ENCODE measurements around the gene HSPA9.
"Not testable (repeated sequence)": the region's sequence is repeated elsewhere in the genome, so short reads cannot be mapped to it uniquely, and the experiment has no call there.

The HSPA9 gene

DNA sequence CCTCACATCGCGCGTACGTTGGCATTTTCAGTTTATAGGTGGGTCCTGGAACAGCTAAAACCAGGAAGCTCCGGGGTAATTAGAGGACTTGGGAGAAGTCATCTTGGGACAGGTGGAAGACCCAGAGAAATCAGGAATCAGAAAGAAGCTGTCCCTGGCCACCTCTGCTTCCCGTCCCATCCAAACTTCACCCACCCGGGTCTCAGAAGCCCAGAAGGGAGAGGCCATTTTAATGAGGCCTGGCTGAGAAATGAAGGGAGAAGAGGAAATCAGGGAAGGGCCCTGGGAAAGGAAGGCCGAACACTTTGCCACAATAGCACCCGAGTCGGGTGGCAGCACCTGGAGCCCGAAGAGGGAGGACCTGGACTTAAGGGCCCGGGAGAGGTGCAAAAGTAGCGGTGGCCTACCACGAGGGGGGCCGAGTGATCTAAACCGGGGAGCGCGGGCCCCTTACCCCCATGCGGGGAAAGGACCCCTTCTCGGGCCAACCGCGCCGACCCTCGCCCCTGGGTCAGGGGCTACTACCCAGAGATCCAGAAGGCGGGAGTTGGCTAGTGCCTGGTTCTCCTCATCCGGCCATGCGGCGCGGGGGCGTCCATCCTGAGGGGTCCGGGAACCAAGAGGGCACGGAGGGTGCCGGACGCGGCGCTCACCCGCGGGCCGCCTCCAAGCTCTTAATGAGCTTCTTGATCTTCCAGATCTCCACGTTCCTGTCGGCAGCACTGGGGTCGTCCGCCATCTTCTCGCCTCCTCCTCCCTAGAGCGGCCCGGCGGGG, 32.8 kb downstream of the HSPA9 start:
- no peak for DNase-seq (ENCODE audit: low read depth, low spot score)
- peak overlapping the region; percentile 77 for H3K4me3 ChIP-seq (ENCODE audit: low read length)

DNA sequence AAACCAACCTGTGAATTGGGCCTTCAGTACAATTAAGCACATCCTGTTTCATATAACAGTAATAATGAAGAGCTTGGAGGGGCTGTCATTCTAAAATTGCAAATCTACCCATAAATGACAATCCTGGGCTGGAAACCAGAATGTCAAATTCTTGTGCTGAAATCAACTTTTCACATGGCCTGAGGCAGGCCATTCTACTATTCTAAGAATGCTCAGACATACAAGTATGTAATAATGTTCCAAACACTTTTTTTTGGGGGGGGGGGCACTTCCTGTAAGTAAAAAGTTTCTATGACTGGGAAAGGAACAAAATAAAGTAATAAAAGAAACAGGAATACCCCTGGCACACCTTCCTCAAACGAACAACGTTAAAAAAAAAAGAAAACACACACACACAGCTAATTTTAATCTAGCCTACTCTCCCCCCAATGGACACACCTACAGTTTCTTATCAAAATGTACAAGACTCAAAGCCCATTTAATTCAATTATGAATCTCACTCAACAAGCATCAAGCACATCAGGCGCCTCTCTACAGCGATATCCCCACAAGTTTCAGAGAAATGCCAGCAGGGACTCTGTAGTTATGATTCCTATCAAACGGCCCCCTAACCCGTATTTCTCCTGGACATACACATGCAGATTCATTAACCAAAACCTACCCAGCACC, 33.6 kb downstream of the HSPA9 start:
- peak overlapping the region; percentile 77 for H3K4me3 ChIP-seq (ENCODE audit: low read length)
- DNase-seq (ENCODE audit: low read depth, low spot score) = no peak

DNA sequence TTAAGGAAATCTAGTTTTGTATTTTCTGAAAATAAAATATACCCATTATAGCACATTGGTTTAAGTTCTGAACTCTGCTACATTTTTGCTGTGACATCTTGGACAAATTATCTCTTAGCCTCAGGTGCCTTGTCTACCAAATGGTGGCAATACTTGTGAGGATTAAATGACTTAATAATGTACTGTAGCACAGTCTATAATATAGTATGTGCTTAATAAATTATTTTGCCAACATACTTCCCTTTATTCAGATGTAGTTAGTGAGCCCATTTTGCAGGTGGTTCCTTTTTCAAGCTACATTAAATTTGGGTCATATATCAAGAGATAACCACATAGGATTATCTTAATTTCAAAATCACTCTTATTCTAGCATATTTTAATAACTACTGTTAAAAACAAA, 35.4 kb downstream of the HSPA9 start:
- no peak overlapping the region for H3K4me3 ChIP-seq (ENCODE audit: low read length)
- DNase-seq (ENCODE audit: low read depth, low spot score) = no peak

DNA sequence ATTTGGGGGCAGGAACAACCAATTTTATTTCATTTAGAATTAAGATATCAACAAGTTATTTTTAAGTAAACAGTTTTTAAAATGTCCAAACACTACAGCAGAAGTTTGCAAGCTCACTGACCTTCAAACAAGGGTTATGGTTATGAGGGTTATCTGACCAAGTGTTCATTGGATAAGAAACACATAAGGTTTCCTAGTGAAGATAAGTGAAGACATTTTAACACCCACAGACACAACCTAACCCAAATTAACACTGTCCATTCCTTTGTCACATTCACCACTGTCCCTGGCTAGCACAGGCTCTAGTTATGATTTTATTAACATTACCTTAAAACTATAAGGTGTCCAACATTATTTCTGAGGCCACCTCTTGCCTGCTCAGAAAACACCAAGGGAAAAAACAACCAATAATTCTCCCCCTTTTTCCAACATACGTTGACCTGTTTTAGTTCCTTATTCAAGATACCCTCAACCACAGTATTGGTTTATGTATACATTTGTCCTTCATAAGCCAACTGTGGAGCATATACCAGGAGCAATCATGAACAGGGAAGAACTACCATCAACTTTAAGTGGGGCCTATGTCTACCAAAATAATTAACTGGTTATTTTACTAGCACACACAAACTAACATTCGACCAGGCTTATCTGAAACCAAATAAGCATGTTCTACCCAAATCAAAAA, 36.1 kb downstream of the HSPA9 start:
- no peak for DNase-seq (ENCODE audit: low read depth, low spot score)
- H3K4me3 ChIP-seq (ENCODE audit: low read length) = no peak overlapping the region

DNA sequence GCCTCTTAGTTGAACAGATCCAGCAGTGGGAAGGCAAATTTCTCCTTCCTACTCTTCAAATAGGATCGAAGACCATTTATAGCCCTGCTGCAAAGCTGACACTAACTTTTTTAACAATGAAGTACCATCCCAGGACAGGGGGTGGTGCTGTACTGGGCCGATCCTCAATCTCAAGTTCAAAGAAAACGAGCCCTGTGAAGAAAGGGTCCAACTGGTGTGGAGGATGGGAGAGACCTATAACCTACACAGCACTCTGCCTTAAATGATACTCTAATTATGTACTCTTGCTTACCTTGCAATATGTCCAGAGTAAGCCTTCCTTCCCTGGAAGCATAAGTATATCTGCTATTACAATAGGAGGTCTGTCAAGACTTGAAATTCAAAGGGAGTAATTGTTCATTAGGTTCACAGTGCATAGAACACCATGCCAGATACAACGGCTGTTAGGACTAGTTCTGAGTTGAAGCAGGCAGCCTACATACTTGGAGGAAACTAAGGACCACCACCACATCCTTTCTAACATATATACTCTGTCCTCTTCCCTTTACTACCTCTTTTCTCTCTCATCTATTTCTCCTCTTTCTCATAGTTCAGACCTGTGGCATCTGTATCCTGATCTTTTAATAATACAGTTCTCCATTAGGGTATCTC, 38.4 kb downstream of the HSPA9 start:
- peak; percentile 18 for DNase-seq (ENCODE audit: low read depth, low spot score)
- no peak overlapping the region for H3K4me3 ChIP-seq (ENCODE audit: low read length)

DNA sequence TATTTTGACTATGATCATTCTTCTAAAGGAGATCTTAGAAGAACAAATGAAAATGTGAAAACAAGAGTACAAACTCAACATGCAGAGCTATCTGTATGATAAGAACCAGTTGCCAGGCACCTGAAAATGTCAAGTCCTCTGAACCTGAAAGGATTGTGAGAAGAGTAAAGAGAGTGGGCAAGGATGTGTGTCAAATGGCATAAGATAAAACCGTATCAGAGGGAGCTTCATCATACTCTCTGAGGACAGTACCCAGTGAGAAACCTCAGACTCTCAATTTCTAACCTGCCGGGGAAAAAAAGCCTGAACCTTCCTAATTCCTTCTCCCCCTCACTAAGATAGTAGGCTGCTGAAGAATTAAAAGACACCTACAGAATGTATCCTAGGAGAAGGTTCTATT, 39.0 kb downstream of the HSPA9 start:
- no peak overlapping the region for H3K4me3 ChIP-seq (ENCODE audit: low read length)
- DNase-seq (ENCODE audit: low read depth, low spot score) = no peak

DNA sequence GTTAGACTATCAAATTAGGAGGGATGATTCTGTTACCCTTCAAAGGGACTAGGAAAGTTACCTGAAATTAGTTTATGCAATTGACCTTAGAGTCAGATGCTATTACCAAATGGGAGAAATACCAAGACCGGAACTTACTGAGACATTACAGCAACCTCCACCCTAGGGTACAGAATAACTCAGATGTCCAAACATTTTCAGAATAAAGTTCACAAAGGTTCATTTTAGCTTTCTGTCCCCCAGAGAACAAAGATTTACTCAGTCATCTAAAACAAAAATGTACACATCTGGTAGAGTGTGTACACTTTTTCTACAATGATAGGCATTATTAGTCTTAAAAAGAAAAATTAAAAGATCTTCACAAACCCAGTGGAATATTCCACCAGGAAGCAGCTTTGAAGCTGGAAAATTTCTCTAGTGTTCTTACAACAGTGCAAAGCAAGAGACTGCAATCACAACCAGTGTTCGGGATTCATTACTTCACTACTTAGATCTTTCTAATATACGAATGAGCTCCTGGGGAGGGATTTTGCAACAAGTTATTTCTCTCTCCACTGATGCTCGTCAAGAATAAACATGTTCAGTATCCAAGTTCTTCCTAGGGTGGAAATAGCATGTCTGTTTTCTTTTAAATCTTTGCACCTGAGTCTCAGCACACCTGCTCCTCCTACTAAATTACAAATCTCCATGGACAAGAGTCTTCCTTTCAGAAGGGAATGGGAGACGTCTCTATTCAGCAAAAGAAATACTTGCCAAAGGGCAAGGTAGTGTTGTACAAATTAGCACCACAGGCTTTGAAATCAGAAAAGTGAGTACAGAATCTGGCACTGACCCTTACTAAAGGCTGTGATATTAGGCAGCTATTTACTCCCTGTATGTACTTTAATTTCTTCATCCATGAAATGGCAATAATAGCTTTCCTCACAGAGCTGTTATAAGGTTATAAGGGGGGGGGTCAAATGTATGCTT, 40.9 kb downstream of the HSPA9 start:
- H3K4me3 ChIP-seq (ENCODE audit: low read length) = no peak overlapping the region
- no peak for DNase-seq (ENCODE audit: low read depth, low spot score)

DNA sequence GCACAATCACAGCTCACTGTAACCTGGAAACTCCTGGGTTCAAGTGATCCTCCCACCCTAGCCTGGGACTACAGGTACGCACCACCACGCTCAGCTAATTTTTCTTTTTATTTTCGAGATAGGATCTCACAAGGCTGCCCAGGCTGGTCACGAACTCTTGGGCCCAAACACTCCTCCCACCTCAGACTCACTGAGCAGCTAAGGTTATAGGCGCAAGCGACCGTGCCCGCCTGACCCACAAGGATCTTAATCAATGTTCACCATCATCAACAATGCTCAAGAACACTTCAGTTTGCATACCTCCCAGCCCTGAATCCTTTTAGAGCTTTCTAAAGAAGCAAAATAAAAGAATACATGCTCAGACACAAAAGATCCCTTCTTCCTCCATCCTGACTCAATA, 45.4 kb downstream of the HSPA9 start:
- no peak overlapping the region for H3K4me3 ChIP-seq (ENCODE audit: low read length)
- no peak for DNase-seq (ENCODE audit: low read depth, low spot score)

DNA sequence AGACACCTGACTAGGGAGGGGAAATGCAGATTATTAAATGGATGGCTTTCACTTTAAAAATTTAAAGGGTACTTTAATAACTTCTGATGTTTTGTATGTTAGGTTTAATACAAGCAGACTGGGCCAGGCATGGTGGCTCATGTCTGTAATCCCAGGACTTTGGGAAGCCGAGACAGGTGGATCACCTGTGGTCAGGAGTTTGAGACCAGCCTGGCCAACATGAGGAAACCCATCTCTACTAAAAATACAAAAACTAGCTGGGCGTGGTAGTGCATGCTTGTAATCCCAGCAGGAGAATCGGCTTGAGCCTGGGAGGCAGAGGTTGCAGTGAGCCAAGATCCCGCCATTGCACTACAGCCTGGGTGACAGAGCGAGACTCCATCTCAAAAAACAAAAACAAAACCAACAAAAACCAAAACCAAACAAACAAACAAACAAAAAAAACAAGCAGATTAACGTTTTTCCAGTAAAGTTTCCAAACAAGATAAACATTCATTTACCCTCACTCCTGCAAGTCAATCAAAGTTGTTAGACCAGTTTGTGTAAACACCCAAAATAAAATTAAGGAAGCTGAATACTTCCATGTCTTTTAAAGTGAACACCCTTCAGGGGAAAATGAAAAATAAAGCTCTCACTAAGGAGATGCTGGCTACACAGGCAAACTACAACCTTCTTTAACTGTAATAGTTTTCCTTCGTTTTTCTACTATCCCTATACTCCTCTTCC, 46.3 kb downstream of the HSPA9 start:
- no peak for DNase-seq (ENCODE audit: low read depth, low spot score)
- no peak overlapping the region for H3K4me3 ChIP-seq (ENCODE audit: low read length)

DNA sequence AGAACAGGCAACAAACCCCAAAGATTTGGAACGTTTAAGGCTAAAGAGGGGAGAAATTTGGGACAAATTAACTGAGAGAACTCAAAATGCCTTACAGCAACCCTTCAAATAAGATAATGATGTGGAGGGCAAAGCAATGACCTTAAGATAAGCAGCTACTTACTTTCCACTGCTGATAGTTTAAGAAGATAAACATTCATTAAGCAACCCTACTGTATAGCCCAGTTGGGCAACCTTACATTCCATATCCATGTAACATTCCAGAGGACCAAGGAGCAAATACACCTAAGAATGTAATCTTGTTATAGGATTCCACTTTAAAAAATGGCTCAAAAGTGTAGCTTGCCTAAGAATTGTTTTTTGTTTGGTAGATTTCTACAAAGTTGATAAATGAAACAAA, 47.0 kb downstream of the HSPA9 start:
- no peak overlapping the region for H3K4me3 ChIP-seq (ENCODE audit: low read length)
- DNase-seq (ENCODE audit: low read depth, low spot score) = no peak

DNA sequence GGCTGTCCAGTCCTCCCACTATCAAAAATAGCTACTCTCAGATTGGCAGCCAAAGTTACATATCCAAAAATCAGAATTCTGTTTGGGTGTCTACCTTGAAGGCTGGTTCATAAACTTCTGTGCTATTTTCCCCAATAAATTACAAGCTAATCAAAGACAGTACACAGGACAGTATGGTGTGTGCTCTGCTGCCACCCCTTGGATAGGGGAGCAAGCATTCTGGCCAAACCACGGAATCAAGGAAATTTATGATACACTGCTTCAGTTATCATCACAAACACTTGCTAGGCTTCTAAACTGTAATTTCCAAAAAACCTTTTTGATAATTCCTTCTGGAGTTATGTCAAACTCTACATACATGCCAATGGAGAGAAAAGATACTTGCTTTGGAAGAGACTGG, 48.0 kb downstream of the HSPA9 start:
- no peak overlapping the region for H3K4me3 ChIP-seq (ENCODE audit: low read length)
- DNase-seq (ENCODE audit: low read depth, low spot score) = no peak

DNA sequence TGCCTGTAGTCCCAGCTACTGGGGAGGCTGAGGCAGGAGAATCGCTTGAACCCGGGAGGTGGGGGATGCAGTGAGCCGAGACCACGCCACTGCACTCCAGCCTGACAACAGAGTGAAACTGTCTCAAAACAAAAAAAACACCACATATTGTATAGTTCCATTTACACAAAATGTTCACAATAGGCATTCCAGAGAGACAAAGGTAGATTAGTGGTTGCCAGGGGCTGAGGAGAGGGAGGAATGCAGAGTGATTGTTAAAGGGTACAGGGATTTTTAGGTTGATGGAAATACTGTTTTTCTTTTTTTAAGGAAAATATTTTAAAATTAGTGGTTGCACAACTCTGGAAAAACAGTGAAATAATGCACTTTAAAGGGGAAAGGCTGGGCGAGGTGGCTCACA, 51.8 kb downstream of the HSPA9 start:
- DNase-seq (ENCODE audit: low read depth, low spot score) = no peak
- no peak overlapping the region for H3K4me3 ChIP-seq (ENCODE audit: low read length)

DNA sequence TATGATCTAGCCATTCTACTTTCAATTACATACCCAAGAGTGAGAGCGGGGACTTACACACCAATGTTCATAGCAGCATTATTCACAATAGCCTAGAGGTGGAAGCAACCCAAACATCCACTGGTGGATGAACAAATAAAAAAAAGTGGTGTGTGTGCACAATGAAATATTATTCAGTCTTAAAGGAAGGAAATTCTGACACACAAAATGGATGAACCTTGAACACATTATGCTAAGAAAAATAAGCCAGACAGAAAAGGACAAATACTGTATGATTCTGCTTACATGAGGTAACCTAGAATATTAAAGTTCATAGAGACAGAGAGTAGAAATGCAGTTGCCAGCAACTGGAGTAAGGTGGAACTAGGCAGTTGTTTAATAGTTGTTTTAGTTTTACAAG, 54.2 kb downstream of the HSPA9 start:
- no peak for DNase-seq (ENCODE audit: low read depth, low spot score)
- no peak overlapping the region for H3K4me3 ChIP-seq (ENCODE audit: low read length)

DNA sequence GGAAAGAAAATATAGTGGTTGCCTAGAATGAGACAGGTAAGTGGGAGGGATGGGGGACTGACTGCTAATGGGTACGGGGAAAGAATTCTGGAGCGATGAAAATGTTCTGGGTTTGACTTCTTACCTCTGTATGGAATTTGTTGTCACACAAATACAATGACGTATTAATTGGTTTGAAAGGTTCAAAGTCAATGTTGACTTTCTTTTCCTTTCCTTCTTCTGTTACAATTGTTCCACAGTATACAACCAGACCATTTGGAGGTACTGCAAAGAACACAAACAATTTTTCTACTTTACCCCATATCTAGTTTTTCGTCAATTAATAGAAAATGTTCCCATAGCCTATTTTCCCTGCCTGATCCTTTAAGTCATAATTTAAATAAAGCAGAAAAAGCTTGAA, 57.8 kb downstream of the HSPA9 start:
- no peak overlapping the region for H3K4me3 ChIP-seq (ENCODE audit: low read length)
- no peak for DNase-seq (ENCODE audit: low read depth, low spot score)

DNA sequence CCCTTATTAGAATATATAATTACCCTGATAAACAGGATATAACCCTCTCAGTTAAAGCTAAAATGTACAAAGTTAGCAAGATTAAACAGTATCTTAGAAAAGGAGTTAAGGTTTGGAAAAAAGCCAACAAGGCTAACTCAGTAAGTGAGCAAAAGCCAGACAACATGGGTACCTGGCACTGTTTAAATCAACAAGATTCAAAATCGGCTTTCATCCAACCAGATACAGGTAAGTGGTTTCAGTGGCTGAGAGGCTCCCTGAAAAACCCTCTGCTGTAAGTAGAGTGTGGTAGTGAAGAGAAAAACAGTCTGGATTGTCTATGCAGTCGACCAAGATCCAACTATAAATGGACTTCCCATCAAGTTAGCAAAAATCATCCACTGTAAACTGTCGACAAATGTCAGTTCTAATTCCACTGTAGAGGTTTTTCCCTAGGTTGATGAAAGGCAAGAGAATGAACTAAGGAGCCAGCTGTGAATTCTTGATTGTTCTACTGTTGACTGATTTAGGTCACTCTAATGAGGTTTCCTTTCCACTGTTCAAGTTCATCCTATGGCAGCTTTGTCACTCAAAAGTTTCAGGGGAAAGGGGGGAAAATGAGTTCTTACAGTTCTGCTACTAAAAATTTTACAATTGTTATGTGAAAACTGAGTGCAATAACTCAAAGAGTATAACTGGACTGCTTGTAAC, 59.5 kb downstream of the HSPA9 start:
- no peak overlapping the region for H3K4me3 ChIP-seq (ENCODE audit: low read length)
- DNase-seq (ENCODE audit: low read depth, low spot score) = no peak

DNA sequence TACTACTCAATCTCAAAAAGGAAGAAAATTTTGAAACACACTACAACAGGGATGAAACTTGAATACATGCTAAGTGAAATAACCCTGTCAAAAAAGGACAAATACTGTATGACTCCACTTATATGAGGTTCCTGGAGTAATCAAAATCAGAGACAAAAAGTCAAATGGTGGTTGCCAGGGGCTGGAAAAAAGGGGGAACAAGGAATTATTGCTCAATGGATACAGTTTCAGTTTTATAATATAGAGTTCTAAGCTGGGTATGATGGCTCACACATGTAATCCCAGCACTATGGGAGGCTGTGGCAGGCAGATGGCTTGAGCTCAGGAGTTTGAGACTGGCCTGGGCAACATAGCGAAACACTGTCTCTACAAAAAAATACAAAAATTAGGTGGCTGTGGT, 61.2 kb downstream of the HSPA9 start:
- no peak overlapping the region for H3K4me3 ChIP-seq (ENCODE audit: low read length)
- DNase-seq (ENCODE audit: low read depth, low spot score) = no peak

DNA sequence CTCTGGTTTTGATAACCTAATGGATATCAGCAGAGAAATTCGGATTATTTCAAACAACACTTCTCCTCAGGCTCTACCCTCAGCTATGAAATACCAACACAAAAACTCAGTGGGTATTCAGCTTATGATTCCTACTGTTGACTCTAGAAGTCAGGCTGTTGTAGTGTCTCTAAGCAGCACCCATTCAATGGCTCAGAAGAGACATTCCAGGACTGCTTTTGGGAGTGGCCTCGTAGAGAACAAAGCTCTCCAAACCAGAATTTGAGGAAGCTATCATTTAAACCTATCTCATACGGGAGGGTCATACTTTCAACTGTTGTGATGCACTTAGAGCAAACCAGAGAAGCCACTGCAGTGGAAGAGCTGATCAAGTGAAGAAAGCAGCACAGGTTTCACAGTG, 66.2 kb downstream of the HSPA9 start:
- H3K4me3 ChIP-seq (ENCODE audit: low read length) = no peak overlapping the region
- no peak for DNase-seq (ENCODE audit: low read depth, low spot score)

DNA sequence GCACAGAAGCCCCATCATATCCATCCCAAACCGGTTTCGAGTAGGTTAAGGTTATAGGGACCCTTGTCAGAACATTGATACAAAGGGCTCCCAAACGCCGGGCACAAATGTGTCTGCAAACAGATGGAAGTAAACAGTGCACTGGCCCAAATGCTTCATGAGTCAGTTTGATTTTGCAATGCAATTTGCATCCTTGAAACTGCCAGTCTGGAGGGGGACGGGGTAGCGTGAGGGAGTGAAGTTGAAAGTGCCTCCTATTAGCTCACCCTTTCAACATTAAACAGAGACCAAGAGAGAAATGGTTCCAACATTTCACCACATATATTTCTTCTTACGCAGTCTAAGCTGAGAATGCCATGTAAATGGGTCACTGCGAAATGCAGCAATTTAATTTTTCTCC, 67.7 kb downstream of the HSPA9 start:
- not testable (repeated sequence) for H3K4me3 ChIP-seq (ENCODE audit: low read length); DNase-seq (ENCODE audit: low read depth, low spot score)
